Smooth muscle cell of the brain vasculature (primary cell): ENCODE results near the gene TAPT1.
"Not testable (repeated sequence)": the region's sequence is repeated elsewhere in the genome, so short reads cannot be mapped to it uniquely, and the experiment has no call there.

ENCODE experiments used
- DNase-seq: peaks from one replicate; pipeline ENCODE4 v3.0.0-alpha.2; 2012; ENCODE audit warnings: low read depth, low spot score

Gene TAPT1

DNA sequence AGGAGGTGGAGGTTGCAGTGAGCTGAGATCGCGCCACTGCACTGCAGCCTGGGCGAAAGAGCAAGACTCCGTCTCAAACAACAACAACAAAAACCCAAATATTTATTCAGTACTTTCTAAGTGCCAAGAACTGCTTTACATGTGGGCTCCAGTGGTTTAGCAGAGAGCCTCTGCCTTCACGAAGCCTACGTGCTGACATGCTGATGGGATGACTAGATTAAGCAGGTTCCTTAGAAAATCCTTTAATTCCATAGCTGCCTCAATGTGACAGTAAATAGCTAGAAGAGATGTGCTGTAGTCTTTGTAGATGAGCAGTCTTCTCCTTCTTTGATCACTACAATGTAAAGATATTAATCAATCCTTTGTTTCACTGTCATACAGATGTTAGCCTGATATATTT lies 49.6 kb downstream of the TAPT1 start:
- DNase-seq = no peak

DNA sequence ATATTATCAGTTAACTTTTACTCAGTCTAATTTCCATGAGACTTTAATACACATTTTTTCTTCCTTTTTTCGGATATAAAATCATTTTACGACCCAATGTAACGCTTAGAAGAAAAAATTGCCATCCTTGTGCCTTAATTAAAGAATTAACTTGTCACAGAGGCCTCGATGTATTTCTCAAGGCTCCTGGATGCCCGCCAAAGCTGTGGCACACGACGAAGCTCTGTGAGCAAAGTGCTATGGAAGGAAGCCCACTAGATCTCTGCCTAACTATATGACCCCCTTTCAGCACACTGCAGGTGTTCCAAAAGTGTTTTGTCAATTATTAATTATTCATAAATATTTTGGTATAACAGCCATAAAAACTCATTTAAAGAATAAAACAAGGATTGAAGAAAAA lies 54.4 kb downstream of the TAPT1 start:
- no peak for DNase-seq

DNA sequence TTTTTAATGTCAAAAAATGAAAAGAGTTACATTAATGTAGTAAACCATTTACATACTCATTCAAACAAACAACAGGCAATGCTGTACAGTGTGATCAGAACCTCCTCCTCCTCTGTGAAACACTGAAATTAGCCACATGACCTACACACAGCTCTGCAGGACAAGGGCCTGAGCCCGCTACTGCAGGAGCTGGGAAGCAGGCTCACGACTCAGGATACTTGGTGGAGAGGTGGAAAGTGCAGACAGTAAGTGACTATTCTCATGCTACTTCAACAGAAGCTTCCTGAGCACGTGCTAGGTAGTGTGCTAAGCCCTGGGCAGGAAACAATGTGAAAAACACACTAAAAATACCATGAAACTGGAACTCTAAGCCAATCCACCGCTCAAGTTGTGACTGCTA lies 56.8 kb downstream of the TAPT1 start:
- no peak for DNase-seq

DNA sequence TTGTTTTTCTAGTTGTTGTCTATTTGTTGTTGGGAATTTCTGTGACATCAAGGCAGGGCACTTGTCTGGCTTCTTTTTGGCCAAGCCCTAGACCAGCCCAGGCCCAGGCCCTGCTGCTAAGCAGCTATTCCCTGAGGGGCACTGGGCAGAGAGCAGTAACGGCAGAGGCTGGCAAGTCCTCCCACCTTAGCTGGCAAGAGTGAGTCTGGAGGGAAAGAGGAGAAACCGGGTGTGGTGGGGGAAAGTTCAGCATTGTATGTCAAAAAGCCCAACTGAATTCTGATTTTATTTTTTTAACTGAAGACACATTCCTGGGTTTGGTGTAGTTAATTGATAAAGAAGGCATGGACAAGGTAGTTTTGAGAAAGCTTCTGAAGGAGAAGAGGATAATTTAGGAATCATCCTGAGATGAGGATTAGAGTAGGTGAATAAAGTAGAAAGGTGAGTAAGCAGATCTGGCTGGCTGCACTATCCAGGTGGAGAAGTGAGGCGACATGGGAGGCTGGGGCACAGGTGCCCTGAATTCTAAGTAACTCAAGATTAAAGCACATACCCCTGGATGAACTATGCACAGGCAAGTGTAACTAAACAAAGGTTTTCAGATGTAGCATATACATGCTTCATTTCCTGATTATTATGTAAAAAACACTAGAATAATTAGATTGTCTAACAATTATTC lies 57.4 kb downstream of the TAPT1 start:
- DNase-seq = no peak

DNA sequence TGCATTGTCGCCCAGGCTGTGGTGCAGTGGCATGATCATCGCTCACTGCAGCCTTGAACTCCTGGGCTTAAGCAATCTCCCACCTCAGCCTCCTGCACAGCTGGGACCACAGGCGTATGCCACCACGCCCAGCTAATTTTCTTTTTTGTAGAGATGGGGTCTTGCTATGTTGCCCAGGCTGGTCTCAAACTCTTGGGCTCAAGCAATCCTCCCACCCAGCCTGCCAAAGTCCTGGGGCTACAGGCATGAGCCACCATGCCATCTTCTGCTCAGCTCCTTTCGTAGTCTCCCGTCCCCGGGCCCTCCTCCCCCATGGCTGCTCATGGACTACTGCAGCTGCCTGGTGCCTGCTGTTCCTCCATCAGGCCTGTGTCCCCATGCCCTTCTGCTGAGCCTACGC lies 58.1 kb downstream of the TAPT1 start:
- DNase-seq = no peak

DNA sequence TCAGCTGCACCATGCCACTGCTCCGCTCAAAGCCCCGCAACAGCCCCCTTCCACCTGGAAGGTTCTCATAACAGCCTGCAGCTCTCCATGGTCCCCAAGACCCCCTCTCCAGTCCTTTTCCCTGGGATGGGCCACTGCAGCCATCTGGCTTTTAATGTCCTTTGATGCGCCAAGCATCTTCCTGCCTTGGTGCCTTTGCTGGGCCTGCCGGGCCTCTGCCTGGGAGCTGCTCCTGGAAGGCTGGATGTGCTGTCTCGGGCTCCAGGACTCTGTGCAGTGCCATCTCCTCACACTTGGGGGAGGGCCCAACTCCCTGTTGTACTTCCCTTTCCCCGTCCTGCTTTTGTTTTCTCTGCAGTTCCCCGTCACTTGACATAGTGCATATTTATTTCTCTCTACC lies 60.3 kb downstream of the TAPT1 start:
- DNase-seq = no peak

DNA sequence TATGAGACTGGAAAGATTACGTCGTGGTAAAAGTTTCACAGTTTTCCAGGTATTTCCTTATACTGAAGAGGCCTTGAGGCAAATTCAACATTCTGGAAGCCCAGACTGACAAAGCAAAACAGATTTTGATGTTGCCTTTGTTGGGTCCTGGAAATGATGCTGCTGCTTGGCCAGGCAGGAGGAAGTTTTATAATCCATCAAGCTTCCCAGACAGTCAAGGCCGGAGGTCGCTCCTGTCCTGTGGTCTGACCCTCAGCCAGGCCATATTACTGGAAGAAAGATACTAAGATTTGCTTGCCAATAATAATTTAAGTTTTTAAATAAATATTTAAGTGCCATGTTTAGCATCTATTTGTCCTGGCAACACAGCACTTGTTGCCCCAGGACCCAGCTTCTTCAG lies 63.4 kb downstream of the TAPT1 start:
- DNase-seq = no peak

DNA sequence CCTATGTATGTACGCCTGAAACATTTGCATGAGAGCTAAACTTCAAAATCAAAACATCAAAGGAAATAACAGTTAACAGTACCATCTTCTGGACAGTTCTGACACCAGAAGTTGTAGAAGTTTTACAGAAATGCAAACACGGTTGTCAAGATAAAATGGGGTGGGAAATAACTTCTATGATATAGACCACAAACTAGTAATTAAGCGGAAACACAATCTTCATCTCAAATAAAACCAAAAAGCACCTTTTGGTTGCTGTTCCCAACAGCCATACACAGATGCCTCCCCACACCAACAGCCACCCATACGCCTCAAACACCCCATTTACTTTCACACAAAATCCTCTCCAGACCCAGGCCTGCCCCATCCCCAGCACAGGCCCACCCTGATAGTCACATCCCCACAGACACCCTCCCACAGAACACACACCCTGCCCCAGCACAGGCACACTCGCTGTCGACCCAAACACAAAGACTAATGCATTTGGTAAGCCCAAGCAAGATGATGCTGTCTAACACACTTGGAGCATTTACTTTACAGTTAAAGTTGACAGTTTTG lies 64.3 kb downstream of the TAPT1 start:
- no peak for DNase-seq

DNA sequence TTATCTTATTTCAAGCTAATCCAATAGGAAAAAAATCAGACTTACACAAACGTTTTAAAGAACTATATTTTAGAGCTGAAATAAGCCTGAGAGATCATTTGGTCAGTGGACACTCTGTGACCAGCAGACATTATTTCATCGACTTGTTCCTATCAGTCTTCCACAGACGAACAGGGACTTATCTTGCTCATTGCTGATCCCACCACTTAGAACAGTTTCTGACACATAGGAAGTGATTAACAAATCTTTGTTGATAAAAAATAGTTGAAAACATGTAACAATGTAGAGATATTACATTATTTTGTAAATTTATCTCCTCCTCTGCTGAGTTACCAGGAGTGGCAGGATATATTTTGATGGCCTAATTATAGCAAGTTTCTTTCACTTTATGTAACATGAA lies 65.8 kb downstream of the TAPT1 start:
- DNase-seq = no peak

DNA sequence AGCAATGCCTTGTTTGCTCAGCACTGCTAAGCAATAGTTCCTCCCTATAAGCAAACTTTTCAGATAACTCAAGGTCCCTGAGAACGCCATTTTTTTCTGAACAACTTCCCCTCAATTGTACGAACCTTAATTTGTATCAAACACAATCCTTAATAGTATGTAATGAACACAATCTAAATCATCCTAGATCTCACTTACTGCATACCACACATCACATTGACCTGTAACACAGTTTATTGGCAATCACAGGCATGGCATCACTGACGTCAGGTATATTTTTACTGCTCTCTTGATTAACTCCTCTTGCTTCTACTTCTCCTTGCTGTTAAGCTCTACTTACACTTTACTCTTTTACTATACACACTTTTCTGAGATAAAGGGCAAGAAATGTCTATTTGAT lies 67.0 kb downstream of the TAPT1 start:
- DNase-seq = no peak

DNA sequence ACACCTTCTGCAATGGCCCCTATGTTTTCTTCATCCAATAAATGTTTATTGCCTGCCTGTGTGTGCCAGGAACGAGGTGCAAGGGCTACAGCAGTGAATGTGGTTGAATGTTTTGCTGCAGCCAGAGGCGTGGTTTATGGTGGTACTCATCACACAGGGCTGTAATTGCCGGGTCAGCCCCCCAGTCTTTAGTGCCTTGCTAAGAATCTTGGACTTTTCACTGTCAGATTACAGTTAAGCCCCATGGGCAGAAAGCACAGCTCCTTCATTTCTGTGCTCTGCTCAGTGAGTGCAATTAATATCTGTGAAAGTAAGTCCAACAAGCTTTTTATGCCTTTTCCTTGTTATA lies 67.8 kb downstream of the TAPT1 start:
- DNase-seq = no peak

DNA sequence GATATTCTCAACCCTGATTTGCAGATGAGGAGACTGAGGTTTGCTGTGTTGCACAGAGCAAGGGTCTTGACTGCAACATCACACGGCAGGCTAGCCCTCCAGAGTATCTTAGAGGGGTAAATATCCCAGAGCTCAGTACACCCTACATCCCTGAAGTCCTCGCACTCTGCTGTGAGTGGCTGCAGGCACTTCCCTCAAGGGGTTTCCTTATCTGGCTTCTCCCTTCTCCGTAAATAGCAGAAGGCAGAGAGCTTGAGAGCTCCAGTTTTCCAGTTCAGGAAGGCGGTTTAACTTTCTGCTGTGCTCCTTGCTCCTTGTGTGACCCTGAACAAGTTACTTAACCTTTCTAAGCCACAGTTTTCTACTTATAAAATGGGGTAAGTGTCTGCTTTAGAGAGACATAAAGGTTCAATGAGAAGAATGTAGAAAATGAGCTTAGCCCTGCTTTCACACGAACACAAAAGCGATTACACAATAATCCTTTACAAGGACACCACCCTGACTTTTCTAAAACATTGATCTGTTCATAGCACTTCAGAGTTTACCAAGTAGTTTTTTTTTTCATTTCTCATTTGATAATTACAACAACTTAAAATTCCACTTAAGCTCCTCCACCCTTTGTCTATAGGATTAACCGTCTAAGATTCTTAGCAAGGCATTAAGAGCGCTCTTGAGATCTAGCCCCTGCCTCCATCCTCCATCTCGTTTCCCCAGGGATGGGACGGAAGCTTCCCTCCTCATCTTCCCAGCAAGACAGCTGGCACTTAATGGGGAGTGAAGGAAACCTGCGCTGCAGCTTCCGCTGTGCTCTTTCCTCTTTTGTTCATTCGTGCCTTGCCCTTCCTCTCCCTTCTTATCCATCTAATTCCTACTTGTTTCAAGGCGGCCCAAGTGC lies 68.4 kb downstream of the TAPT1 start:
- no peak for DNase-seq

DNA sequence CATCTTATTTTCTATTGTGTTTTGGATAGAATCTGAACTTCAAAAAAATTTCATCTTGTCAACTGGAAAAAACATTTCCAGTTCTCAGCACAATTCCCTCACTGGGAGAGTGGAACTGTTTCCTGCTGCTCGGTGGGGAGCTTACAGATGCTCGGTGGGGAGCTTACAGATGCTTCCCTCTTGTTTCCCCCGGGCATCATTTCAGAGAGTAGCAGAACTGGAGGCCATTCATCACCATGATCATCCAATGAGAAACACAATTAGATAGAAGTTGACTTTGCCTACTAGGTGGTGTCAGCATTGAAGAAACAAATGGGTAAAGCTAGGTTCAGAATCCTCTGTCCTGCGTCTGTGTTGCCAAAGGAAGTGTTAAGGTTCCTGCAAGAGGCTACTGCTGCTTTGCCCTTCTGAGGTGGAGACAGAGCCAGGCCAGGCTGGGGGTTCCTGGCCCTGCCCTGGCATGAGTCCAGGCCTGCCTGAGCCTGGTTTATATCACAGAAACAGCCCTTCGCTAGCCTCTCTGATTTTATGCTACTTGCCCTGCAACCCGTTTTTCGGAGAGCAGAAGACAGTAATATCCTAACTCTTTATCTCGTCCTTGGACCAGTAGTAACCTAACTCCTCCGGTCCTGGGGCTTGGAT lies 70.6 kb downstream of the TAPT1 start:
- DNase-seq = no peak

DNA sequence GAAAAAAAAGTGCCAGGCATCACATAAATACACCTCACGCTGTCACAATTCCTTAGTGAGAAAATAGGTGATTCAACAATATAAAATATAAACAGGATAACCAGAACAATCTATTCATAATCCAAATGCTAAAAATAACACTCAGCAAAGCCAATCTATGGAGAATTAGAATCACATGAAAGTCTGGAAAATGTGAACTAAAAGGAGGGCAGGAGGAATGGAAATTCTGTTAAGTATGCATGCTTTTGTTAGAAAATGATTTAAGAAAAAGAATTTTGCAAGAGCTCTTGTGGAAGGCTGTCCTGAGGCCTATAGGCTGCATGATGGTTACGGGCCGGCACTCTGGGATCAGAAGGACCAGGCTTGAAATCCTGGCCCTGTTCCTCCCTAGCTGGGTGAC lies 71.8 kb downstream of the TAPT1 start:
- DNase-seq = no peak

DNA sequence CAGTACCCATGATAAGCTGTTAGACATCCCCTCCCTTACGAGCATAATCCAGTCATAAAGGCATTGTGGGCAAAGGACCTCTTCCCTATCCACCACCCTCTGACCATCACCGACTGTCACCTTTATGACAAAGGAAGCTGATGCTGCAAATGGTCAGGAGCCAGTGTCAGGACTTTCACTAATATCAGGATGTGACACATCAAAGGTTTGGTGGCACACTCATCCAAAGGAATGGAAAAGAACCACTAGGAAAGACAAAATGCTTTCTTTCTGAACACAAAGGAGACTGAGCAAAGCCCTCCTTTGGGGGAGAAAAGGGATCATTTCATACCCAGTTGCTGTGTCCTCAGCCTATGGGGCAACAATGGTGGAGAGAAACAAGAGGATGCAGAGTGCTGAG lies 75.6 kb downstream of the TAPT1 start:
- DNase-seq = no peak

DNA sequence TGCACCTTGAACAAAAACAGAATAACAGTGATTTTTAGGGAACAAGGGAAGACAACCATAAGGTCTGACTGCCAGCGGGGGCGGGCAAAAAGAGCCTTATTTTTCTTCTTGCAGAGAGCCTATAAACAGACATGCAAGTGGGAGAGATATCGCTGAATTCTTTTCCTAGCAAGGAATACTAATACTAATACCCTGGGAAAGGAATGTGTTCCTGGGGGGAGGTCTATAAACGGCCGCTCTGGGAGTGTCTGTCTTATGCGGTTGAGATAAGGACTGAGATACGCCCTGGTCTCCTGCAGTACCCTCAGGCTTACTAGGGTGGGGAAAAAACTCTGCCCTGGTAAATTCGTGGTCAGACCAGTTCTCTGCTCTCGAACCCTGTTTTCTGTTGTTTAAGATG lies 81.4 kb downstream of the TAPT1 start:
- not testable (repeated sequence) for DNase-seq

DNA sequence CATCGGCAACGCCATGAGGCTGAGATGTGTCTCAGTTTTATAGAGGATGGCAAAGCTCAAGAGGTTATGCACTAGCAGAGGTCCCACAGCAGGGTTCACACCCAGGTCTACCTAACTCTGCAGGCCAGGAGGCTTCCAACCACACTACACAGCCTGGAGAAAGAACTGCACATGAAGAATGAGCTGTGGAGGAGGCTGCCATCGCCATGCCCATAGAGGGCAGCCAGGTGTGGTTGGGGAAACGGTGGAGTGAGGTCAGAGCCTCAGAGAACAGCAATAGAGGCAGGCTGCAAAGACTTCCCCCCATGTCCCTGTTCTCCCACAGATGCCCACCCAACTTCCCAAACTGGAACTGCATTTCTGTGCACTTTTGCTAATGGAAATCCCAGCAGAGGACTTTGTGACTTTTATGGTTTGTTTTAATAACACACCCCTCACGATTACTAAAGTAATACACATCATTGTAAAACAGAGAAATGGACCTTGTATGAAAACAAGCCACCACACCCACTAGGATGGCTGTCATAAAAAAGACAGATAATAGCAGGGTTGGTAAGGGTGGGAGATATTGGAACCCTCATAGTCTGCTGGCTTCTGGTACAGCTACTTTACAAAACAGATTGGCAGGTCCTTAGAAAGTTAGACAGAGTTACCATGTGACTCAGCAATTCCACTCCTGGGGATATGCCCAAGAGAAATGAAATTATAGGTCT lies 83.5 kb downstream of the TAPT1 start:
- DNase-seq = no peak

DNA sequence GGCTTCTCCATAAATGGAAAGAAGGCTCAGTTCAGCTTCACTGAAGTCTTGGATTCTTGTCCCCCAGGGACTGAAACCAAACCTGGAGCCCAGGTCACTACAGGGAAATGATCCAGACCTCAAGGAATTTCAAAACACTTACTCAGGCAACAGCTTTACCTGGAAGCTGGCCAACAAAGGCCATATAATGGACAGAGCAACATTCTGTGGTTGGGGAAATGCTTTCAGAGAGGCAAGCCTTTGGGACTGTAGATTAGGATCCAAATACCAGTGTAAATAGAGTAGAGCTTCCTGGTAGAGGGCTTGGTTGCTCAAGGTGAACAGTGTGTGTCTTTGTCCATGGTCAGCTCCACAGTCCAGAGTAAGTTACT lies 85.4 kb downstream of the TAPT1 start:
- DNase-seq = peak; percentile 63

DNA sequence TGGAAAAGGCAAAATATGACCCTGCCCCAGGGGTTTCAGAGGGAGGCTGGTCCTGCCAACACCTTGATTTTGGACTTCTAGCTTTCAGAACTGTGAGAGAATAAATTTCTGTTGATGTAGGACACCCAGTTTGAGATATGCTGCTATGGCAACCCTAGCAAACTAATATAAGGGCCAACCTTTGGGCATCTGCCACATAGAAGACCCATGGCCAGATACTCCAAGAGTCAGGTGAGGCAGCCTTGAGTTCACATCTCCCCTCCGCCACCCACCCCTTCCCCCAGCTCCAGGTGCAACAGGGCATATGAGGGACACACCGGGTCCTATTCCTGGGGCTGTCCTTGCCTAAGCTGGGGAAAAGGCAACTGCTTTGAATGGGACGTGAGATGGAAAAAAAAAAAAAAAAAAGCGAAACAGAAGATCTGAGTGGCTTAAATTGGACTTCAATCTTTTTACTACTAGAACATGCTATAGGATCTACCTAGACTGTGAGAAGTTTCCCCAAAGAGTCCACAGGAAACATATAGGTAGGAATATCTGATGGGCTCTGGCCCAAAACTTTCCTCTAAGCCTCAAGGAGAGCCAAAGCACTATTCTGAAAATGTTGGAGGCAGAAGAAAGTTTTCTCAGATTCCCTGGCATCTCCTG lies 85.9 kb downstream of the TAPT1 start:
- no peak for DNase-seq

DNA sequence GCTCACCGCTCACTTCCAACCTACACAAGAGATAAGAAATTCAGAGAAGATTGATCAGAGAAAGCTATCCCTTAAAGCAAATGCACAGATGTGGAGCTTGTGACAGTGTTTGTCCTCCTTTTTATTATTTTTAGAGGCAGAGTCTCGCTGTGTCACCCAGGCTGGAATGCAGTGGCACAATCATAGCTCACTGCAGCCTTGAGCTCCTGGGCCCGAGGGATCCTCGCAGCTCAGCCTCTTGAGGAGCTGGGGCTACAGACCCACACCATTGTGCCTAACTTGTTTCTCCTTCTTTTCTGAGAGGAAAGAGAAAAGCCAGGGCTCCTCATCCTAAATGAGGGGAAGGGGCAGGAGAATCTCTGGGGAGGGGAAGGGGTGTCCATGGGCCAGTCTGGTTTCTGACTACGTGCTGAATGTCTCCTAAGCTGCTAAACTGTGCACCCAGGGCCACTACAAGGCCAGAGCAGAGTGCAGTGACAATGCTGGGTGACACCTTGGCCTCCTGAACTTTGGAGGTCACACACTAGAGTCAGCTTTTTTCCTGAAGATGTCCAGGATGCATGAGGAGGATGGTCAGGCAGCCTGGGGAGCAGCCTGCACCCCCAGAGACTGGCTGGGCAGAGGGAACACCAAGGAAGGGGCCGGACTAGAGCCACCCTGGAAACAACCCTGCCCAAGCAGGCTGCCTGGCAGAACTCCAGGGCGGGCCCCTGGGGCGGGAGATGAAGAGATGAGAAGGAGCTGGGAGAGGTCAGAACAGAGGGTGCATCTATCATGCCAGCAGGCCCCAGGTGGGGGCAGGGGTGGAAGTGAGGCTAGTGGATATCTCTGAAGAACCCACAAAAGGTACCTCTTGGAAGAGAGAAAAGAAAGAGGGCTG lies 87.0 kb downstream of the TAPT1 start:
- no peak for DNase-seq
